Fibroblast of skin of scalp (primary cell): Measurements from ENCODE around the gene DHRS2. TPM values are rescaled to one million over a fixed set of nuclear protein-coding genes. Genes with fewer than 3 reads are reported as not detected.
A peak's percentile ranks its signal among the peaks of the same experiment; 100 is the strongest.
"Not testable (repeated sequence)": the region's sequence is repeated elsewhere in the genome, so short reads cannot be mapped to it uniquely, and the experiment has no call there.

Experiments
- DNase-seq: peaks from one replicate; pipeline ENCODE4 v3.0.0-alpha.2; 2013
- polyA plus RNA-seq, 2 experiments: library from polyadenylated mRNA; unstranded; fragments of 120-200 nt; gene quantifications; one replicate each; pipeline ENCODE4 v1.2.1, GENCODE V29; 2013; ENCODE audit not compliant: insufficient read length in 2 of 2

Gene DHRS2, protein sequence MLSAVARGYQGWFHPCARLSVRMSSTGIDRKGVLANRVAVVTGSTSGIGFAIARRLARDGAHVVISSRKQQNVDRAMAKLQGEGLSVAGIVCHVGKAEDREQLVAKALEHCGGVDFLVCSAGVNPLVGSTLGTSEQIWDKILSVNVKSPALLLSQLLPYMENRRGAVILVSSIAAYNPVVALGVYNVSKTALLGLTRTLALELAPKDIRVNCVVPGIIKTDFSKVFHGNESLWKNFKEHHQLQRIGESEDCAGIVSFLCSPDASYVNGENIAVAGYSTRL
- polyA plus RNA-seq (2013, experiment 1 of 2; ENCODE audit: insufficient read length), result 0.24 TPM
- polyA plus RNA-seq (2013, experiment 2 of 2; ENCODE audit: insufficient read length), result 0.25 TPM

GRCh38 chr14:23636317-23637211 is at the start of gene DHRS2:
Gene DHRS2 (plus strand): TSS chr14:23636364. CDS start chr14:23638865, 2,501 bp downstream.
- no peak for DNase-seq

GRCh38 chr14:23588884-23589598 is 47.1 kb upstream of the DHRS2 start:
- peak; percentile 88 for DNase-seq

GRCh38 chr14:23589606-23590005 is 46.6 kb upstream of the DHRS2 start:
- DNase-seq, result no peak

DNA sequence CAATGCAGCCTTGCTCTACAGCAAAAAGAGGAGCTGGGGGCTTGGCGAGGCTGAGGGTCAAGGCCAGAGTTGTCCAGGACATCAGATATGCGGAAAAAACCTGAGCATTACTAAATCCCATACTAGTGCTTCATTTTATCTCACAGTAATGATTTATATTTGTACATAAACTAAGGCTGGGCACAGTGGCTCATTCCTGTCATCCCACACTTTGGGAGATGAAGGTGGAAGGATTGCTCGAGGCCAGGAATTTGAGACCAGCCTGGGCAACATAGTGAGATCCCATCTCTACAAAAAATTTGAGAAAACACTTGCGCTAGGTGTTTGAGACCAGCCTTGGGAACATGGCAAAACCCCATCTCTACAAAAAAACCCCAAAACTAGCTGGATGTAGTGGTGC is 46.0 kb upstream of the DHRS2 start:
- no peak for DNase-seq

DNA sequence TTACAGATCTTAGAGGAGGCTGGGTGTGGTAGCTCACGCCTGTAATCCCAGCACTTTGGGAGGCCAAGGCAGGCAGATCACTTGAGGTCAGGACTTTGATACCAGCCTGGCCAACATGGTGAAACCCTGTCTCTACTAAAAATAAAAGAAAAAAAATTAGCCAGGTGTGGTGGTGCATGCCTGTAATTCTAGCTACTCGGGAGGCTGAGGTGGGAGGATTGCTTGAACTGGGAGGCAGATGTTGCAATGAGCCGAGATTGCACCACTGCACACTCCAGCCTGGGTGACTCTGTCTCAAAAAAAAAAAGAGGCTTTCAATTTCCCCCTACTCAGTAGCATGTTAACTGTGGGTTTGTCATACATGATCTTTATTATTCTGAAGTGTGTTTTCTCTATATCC is 42.0 kb upstream of the DHRS2 start:
- DNase-seq, result not testable (repeated sequence)

- no peak for DNase-seq
Observed at GRCh38 chr14:23600322-23600707, 35.8 kb upstream of the DHRS2 start.

GRCh38 chr14:23600806-23601205 is 35.4 kb upstream of the DHRS2 start:
- no peak for DNase-seq

DNA sequence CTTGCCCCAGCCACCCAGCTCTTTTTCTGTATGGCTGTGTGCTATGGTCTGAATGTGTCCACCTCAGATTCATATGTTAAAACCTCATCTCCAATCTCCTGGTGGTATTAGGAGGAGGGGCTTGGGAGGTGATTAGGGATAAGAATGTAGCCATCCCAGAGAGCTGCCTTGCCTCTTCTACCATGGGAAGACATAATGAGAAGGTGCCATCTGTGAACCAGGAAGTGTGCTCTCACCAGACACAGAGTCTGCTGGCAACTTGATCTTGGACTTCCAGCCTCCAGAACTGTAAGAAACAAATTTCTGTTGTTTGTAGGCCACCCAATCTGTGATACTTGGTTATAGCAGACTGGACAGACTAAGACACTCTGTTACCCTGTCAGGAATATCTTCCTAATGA is 34.7 kb upstream of the DHRS2 start:
- DNase-seq, result no peak

DNA sequence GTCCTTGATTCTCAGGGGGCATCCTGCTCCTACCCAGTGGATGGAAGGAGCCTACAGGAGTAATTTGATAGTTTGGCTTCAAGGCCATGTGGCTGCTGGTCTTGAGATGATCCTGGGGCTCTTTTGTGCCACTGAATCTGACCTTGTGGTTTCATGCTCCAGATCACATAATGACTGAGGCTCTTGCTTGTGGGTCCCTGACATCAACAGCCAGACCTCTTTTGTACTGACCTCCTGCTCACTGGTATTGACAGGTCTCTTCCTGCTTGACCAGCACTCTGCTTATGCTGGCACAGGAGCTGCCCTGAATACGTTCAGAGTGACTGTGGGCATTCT is 34.4 kb upstream of the DHRS2 start:
- DNase-seq, result no peak

GRCh38 chr14:23602181-23603095 is 33.7 kb upstream of the DHRS2 start:
- no peak for DNase-seq

- no peak for DNase-seq
Observed at GRCh38 chr14:23603103-23603502, 33.1 kb upstream of the DHRS2 start.

DNA sequence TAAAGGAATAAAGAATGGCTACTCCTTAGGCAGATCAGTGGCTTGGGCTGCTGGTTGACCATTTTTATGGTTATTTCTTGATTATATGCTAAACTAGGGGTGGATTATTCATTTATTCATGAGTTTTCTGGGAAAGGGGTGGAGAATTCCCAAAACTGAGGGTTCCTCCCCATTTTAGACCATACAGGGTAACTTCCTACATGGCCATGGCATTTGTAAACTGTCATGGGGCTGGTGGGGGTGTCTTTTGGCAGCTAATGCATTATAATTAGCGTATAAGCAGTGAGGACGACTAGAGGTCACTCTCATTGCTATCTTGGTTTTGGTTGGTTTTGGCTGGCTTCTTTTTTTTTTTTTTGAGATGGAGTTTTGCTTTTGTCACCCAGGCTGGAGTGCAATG is 32.0 kb upstream of the DHRS2 start:
- no peak for DNase-seq

GRCh38 chr14:23604675-23605170 is 31.4 kb upstream of the DHRS2 start:
- DNase-seq, result no peak

- peak; percentile 6 for DNase-seq
Observed at GRCh38 chr14:23605931-23606585, 30.1 kb upstream of the DHRS2 start.

GRCh38 chr14:23608454-23608853 is 27.7 kb upstream of the DHRS2 start:
- DNase-seq, result no peak

DNA sequence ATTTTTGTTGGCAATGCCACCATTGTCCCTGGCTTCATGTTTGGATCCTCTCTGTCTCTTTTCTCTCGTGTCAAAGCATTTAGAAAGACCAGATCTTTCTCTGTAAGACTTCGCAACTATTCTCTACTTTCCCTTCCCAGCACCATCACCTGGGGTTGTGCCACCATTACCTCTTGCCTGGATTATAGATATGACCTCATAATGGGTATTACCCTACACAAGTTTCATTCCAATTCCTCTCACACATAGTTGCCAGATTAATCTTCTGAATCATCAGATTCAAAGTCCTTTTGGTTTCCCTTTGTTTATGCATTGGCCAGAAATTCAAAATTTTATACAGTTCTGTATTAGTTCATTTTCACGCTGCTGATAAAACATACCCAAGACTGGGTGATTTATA is 27.2 kb upstream of the DHRS2 start:
- no peak for DNase-seq

GRCh38 chr14:23609411-23610089 is 26.6 kb upstream of the DHRS2 start:
- DNase-seq, result not testable (repeated sequence)

DNA sequence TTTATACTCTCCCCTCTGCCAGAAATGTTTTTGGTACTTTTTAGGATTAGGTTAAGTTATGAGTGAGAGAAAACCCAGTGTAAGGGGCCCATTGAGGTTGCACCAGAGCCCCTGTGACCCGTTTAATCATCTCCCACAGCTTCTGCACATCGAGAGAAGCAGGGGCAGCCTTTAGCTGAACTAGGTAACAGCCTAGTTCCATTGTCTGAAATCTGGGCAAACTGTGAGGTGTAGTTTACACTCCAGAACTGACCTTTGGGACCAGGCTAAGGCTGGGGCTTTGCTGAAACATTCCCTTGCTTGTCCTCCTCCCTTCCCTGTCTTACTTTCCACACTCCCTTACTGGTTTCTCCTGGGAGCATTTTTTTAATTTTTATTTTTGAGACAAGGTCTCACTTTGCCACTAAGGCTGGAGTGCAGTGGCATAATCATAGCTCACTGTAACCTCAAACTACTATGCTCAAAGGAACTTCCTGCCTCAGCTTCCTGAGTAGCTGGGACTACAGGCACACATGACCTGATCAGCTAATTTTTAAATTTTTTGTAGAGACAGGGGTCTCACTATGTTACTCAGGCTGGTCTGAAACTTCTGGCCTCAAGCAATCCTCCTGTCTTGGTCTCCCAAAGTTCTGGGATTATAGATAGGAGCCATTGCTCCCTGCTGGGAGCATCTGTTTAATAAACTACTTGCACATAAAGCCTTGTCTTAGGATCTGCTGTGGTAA is 25.9 kb upstream of the DHRS2 start:
- DNase-seq, result no peak

GRCh38 chr14:23610815-23611289 is 25.3 kb upstream of the DHRS2 start:
- DNase-seq, result no peak

DNA sequence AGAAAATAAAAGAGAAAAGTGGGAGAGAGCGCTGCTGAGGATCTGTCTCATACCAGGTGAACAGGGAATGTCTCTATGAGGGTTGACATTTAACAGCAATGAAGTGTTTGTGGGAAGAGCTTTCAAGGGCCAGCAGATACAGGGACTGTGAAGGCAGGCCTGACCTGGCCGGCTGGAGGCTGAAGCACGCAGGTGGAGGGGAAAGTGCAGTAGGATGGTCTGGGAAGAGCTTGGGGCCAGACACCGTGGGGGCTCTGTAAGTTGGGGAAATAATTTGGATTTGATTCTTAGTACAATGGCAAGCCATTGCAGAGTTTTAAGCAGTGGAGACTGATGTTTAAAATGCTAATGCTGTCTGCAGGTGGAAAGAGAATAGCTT is 23.8 kb upstream of the DHRS2 start:
- no peak for DNase-seq
